ENCODE results near the gene SLC5A9. TPM values are rescaled to one million over a fixed set of nuclear protein-coding genes. Genes with fewer than 3 reads are reported as not detected.

SLC5A9 gene
- total and polyA plus RNA-seq, 2 experiments from 2014 or later: 0.10 TPM

- Mint-ChIP-seq H3K27me3 (ENCODE audit: insufficient read depth, low read depth, poor library complexity) (peaks cover 2% of the 10 kb centered on the region), H3K4me1 (peaks cover 6% of the 10 kb centered on the region), H3K27ac (no peak overlapping the region), H3K9me3 (no peaks in the 10 kb centered on the region), H3K36me3 (ENCODE audit: low read depth) (no peaks in the 10 kb centered on the region), H3K4me3 (no peak overlapping the region)
- Histone ChIP-seq H2AFZ (no peak overlapping the region), H3K79me2 (replicated peaks; ENCODE audit: insufficient read depth) (no peaks in the 10 kb centered on the region), H3K4me2 (no peak overlapping the region), H3K4me3 (no peak overlapping the region), H3F3A (replicated peaks; ENCODE audit: low read depth) (no peaks in the 10 kb centered on the region), H3K9me2 (ENCODE audit: insufficient read depth) (no peaks in the 10 kb centered on the region), H4K20me1 (replicated peaks; ENCODE audit: insufficient read depth) (no peaks in the 10 kb centered on the region), H3K27me3 (ENCODE audit: insufficient read depth) (no peaks in the 10 kb centered on the region), H3K4me1 (ENCODE audit: insufficient read depth) (no peaks in the 10 kb centered on the region), H3K27ac (ENCODE audit: low read depth) (no peak overlapping the region), H3K36me3 (ENCODE audit: insufficient read depth) (no peaks in the 10 kb centered on the region)
- ATAC-seq: no peak
- no peak for DNase-seq (ENCODE audit: low spot score)
- no peak for TF ChIP-seq CREB1 (CRISPR knock-in tag; IDR thresholded peaks at IDR 0.05; ENCODE audit: low read depth)
- no peak for TF ChIP-seq EZH2 (IDR thresholded peaks at IDR 0.05; ENCODE audit: low read depth, unreplicated experiment)
- TF ChIP-seq, protein P1, sequence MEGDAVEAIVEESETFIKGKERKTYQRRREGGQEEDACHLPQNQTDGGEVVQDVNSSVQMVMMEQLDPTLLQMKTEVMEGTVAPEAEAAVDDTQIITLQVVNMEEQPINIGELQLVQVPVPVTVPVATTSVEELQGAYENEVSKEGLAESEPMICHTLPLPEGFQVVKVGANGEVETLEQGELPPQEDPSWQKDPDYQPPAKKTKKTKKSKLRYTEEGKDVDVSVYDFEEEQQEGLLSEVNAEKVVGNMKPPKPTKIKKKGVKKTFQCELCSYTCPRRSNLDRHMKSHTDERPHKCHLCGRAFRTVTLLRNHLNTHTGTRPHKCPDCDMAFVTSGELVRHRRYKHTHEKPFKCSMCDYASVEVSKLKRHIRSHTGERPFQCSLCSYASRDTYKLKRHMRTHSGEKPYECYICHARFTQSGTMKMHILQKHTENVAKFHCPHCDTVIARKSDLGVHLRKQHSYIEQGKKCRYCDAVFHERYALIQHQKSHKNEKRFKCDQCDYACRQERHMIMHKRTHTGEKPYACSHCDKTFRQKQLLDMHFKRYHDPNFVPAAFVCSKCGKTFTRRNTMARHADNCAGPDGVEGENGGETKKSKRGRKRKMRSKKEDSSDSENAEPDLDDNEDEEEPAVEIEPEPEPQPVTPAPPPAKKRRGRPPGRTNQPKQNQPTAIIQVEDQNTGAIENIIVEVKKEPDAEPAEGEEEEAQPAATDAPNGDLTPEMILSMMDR (conservative IDR thresholded peaks at IDR 0.05; ENCODE audit: low read depth in 2 of 2): no peak
- TF ChIP-seq, protein P2, sequence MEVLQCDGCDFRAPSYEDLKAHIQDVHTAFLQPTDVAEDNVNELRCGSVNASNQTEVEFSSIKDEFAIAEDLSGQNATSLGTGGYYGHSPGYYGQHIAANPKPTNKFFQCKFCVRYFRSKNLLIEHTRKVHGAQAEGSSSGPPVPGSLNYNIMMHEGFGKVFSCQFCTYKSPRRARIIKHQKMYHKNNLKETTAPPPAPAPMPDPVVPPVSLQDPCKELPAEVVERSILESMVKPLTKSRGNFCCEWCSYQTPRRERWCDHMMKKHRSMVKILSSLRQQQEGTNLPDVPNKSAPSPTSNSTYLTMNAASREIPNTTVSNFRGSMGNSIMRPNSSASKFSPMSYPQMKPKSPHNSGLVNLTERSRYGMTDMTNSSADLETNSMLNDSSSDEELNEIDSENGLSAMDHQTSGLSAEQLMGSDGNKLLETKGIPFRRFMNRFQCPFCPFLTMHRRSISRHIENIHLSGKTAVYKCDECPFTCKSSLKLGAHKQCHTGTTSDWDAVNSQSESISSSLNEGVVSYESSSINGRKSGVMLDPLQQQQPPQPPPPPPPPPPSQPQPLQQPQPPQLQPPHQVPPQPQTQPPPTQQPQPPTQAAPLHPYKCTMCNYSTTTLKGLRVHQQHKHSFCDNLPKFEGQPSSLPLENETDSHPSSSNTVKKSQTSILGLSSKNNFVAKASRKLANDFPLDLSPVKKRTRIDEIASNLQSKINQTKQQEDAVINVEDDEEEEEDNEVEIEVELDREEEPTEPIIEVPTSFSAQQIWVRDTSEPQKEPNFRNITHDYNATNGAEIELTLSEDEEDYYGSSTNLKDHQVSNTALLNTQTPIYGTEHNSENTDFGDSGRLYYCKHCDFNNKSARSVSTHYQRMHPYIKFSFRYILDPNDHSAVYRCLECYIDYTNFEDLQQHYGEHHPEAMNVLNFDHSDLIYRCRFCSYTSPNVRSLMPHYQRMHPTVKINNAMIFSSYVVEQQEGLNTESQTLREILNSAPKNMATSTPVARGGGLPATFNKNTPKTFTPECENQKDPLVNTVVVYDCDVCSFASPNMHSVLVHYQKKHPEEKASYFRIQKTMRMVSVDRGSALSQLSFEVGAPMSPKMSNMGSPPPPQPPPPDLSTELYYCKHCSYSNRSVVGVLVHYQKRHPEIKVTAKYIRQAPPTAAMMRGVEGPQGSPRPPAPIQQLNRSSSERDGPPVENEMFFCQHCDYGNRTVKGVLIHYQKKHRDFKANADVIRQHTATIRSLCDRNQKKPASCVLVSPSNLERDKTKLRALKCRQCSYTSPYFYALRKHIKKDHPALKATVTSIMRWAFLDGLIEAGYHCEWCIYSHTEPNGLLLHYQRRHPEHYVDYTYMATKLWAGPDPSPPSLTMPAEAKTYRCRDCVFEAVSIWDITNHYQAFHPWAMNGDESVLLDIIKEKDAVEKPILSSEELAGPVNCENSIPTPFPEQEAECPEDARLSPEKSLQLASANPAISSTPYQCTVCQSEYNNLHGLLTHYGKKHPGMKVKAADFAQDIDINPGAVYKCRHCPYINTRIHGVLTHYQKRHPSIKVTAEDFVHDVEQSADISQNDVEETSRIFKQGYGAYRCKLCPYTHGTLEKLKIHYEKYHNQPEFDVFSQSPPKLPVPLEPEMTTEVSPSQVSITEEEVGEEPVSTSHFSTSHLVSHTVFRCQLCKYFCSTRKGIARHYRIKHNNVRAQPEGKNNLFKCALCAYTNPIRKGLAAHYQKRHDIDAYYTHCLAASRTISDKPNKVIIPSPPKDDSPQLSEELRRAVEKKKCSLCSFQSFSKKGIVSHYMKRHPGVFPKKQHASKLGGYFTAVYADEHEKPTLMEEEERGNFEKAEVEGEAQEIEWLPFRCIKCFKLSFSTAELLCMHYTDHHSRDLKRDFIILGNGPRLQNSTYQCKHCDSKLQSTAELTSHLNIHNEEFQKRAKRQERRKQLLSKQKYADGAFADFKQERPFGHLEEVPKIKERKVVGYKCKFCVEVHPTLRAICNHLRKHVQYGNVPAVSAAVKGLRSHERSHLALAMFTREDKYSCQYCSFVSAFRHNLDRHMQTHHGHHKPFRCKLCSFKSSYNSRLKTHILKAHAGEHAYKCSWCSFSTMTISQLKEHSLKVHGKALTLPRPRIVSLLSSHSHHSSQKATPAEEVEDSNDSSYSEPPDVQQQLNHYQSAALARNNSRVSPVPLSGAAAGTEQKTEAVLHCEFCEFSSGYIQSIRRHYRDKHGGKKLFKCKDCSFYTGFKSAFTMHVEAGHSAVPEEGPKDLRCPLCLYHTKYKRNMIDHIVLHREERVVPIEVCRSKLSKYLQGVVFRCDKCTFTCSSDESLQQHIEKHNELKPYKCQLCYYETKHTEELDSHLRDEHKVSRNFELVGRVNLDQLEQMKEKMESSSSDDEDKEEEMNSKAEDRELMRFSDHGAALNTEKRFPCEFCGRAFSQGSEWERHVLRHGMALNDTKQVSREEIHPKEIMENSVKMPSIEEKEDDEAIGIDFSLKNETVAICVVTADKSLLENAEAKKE (CRISPR knock-in tag; IDR thresholded peaks at IDR 0.05): no peak
- no peak for TF ChIP-seq ZNF114 (CRISPR knock-in tag; IDR thresholded peaks at IDR 0.05)
- TF ChIP-seq NANOG (IDR thresholded peaks at IDR 0.05; ENCODE audit: borderline replicate concordance): no peak
- no peak for TF ChIP-seq JUNB (IDR thresholded peaks at IDR 0.05; ENCODE audit: unreplicated experiment)
- TF ChIP-seq, protein P3, sequence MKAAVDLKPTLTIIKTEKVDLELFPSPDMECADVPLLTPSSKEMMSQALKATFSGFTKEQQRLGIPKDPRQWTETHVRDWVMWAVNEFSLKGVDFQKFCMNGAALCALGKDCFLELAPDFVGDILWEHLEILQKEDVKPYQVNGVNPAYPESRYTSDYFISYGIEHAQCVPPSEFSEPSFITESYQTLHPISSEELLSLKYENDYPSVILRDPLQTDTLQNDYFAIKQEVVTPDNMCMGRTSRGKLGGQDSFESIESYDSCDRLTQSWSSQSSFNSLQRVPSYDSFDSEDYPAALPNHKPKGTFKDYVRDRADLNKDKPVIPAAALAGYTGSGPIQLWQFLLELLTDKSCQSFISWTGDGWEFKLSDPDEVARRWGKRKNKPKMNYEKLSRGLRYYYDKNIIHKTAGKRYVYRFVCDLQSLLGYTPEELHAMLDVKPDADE (IDR thresholded peaks at IDR 0.05): no peak
Observed at GRCh38 chr1:48248356-48248755, 25.8 kb downstream of the SLC5A9 start.

Measured in GM23338 (cell line).